Activated CD8-positive, alpha-beta memory T cell treated with anti-CD3 and anti-CD28 coated beads, Interleukin-2, amount 50 U/mL, for 24 hours (primary cell): ENCODE data around the gene CDK14.
"Not testable (repeated sequence)": the region's sequence is repeated elsewhere in the genome, so short reads cannot be mapped to it uniquely, and the experiment has no call there.

Experiments
- DNase-seq: peaks from one replicate; pipeline ENCODE4 v3.0.0-alpha.2; 2020; ENCODE audit errors: extremely low read depth

Gene CDK14

DNA sequence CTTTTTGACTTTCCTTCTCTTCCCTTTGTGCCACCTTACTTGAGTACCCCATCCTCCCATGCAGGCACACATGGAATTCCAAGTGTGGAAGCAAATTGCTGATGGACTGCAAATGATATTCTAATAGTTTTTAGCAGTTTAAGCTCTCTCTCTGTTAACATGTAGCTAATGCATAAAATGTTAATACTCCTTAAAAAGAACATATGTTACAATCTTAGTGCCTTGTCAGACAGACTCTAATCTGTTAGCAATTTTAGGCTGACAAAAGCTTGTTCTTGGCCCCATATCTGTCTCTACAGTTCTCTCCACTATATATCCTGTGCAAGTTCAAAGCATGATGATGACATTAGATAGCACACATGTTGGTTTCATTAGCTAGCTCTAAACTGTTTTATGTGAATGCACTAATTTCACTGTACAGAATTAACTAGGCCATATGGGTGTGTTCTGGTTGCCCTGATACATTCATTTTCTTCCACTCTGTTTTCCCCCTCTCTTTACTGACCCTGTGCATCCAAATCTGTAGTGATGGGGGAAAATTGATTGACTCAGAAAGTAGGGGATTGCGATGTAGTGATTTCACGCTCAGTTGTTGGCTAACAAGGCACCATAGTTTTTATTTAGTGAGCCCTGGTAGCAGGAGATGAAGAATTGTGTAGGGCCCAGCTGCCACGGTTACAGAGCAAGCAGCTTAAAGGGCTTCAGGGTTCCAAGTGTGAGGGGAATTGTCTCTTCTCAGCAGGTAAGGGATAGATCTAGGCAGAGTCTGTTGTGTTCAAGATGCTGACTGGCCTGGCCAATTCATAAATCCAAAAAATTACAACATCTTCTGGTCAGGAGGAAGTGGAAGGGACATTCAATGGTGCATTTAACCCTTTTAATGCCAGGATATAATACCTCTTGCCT, 553.5 kb downstream of the CDK14 start:
- no peak for DNase-seq

DNA sequence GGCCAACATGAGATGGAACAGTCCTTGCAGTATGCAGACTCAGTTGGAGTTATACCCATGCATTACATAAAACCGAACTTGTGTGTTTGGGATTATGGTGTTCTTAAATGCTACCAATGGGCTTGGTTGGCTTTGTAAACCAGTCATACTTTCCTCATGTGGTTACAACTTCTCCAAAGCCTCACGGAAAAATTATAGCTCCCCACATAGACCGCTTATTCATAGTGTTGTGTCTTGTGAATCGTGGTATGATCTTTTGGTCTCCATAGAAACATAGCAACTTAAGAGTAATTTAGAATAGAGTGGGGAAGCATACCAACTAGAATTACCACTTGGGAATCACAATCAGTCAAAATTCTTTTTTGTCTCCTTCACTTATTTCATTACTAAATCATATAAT, 555.8 kb downstream of the CDK14 start:
- DNase-seq = no peak

DNA sequence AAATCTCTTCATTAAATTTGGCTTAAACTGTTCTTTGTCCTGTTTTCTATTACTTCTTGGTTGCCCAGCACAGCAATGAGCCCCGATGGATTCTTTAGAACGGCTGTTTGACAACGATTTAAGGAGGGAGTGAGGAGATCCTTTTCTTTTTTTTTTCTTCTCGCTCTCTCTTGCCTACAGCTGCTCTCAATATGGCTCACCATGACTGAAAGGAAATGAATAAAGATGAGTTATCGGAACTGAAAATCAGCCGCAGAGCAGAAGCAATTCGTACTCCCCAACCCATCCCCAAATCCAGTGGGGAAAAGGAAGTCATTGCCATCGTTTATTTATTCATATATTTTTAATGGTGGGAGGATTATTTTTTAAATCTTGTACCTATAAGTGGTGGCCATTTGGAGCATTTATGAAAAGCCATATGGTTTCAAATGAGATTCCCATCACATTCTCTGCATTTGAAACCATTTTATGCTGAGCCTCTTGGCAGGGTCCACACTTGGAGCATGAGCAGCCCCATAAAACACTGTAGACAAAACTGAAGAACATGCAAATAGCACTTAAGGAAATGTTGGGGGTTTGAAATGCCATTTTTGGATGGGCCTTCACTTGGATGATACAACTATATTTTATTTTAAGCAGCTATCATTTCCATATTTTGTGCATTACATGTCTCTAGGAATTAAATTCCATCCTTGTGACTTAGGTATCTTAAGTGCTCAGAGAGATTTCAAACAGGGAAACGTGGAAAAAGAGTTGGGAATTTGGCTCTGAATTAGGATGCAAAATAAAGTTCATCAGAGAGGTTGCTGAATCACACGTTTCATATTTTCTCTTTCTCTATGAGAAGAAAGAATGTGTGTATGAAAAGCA, 560.4 kb downstream of the CDK14 start:
- DNase-seq = no peak

DNA sequence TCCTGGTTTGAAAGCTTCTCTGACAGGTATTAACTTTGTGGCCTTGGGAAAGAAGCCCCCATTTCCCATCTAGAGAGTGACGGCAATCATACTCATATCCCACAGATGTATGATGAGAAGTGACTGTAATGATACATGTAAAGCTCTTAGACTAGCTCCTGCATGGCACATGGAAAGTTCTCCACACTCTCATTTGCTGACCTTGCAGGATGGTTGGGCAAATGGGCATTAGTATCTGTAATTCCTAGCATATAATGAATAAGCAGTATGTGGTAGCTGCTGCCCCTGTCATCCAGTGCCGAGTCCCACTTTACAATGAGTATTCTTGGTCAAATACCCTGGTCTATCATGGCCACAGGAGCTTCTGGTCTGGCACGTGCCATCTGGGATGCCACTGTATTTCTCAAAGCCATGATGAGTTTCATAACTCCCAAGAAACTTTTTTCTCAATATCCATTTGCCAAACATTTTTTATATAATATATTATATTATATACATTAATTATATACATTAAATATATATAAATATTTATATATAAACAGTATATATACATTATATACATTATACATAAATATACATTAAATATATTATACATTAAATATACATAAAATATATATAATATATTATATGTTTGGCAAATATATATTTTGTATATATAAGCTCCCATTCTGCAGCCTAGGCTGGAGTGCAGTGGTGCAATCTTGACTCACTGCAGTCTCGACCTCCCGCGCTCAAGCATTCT, 561.6 kb downstream of the CDK14 start:
- no peak for DNase-seq

DNA sequence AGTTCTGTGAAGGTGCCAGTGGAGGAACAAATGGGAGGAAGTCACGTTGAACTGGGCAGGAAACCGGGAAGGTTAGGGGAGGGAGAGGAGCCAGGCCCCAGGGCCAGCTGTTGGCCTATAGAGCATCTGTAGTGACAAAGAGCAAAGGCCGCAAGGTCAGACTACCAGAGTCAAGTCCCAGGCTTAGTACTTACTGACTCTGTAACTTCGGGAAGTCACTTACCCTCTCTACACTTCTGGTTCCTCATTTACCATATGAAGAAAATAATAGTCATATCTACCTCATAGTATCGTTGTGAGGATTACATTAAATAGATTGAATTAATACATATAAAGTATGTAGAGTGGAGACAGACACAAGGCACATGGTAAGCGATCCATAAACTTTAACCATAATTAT, 566.3 kb downstream of the CDK14 start:
- no peak for DNase-seq

DNA sequence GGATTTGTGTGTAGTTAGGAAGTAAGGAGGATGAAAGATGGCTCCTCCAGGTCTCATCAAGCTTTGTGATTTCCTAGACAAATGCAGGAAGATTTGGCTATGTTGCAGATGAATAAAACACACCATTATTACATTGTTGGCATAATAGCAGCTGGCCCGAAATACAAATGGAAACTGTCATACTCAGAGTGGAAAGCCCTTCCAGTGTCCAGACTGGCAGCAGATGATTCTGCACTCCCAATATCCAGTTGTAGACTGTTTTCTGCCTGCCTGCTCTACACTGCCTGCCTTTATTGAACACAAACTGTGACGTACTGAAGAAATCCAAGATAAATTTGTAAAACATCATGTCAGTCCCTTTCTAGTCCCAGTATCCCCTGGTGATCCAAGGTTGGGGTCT, 568.4 kb downstream of the CDK14 start:
- no peak for DNase-seq

DNA sequence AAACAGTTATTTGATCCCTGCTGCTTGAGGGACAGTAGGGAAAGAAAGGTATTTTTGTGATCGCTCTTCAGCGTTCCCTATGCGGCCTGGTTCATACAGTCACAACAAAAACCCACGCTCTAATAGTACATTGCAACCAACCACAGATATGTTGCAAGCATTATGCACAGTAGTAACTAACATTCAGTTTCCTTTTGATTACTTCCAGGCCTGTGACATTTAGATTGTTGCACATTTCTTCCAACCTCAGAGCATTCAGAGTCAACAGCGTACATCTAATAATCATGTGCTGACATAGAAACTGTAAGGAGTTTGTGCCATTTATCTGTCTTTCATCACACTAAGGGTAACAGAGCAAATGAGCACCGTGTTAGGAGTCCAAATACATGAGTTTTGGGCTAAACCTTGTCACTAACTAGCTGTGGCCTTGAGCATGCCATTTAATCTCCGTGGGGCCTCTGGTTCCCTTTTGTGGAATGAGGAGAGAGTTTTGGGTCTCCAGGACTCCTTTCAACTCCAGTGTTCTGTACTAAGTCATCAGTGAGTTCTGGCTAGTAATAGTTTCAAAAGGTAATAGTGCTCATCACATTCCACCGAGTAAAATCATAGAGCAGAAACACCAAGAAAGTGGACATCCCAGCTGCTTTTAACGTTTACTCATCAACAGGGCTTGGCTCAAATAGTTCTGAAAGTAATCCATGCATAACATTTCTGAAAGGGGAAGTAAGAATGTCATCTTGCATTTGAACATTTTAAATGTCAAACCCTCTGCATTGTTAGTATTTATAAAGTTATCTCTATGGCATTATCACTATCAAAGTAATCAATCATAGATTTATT, 569.1 kb downstream of the CDK14 start:
- no peak for DNase-seq

DNA sequence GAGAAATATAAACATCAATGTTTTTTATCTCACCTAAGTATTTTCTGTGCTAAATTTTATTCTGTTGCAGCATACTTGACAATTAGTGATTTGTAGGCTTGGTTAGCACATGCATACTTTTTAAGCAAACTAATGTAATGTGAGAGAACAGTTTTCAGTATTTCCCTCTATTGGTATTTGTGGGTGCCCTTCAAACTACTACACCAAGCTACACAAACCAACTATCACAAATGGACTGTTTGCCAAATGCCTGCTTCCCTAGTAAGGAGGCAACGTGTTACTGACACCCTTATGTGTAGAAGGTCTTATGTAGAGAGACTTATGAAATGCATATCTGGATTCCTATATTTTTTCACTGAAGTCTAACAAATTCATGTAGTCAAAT, 569.7 kb downstream of the CDK14 start:
- DNase-seq = no peak

DNA sequence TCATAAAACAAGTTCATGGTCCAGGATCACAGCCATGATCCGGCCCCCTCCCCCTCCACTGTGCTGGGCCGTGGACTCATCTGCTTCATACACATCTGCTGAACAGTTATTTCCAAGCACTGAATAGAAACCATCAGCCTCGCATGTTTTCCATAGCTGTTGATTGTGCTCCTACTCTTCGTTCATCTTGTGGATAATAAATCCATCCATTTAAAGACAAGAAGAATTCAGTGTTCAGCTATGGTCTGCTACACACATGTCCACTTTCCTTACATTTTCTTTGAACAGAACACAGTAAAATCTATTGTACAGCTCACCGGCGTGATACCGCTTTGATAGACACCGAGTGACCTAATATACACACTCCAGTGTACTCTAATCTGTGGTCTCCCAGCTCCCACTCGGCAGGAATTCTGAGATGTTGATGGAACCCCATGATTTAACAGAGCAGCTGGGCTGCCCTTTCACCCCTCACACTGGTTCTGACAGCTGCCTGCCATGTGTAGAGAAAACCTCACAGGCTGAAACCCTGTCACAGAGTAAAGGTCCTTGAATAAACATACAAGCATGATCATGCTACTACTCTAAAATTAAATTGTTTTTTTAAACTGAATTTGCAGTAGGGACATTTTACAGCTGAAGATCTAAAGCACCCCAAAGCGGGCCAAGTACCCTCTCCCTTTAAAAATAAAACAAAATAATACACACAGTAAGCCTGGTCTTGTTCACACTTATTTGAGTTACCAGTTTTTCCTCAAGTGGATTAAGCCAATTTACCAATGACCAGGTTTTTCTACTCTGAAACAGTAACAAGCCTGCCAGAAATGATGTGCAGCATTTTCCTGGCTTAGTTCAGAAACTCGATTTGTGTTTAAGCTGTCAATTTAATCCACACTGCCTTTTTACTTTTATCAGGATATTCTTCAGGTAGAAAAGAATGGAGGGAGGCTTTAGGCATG, 573.0 kb downstream of the CDK14 start:
- DNase-seq = no peak

DNA sequence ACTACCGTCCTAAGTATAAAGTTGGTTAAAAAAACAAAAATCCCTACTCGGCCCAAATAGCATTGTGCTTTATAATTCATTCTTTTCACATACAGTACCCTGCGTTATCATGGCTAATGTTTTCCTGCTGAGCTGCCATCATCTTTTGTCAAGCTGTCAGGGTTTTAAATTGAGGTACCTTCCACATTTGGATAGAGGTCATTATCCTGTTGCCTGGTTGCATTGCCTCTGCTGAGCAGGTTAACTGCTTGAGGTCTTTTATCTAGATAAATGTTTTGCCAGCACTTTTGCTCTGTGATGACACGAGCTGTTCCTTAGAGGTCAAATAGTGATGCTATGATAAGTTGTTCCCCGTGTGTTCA, 573.7 kb downstream of the CDK14 start:
- no peak for DNase-seq

DNA sequence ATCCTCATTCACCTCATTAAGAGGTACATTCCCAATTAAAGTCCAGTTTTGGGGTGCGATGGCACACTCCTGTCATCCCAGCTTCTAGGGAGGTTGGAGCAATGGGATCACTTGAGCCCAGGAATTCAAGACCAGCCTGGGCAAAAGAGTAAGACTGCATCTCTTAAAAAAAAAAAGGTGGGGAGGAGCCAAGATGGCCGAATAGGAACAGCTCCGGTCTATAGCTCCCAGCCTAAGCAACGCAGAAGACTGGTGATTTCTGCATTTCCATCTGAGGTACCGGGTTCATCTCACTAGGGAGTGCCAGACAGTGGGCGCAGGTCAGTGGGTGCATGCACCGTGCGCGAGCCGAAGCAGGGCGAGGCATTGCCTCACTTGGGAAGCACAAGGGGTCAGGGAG, 577.1 kb downstream of the CDK14 start:
- DNase-seq = not testable (repeated sequence)

DNA sequence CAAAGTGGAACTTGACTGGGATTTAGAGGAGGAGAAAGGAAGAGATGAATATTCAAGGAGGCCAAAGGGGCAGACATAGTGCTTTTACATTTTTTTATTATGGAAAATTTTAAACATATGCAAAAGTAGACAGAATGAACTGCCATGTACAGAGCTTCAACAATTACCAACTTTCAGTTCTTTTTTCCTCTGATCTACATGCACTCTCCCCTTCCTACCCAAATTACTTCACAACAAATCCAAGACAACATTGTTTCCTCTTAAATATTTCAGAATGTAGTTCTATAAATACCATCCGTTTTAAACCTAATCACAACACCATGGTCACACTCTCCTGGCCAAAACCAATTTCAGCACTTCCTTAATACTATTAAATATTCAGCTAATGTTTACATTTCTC, 584.6 kb downstream of the CDK14 start:
- DNase-seq = no peak

DNA sequence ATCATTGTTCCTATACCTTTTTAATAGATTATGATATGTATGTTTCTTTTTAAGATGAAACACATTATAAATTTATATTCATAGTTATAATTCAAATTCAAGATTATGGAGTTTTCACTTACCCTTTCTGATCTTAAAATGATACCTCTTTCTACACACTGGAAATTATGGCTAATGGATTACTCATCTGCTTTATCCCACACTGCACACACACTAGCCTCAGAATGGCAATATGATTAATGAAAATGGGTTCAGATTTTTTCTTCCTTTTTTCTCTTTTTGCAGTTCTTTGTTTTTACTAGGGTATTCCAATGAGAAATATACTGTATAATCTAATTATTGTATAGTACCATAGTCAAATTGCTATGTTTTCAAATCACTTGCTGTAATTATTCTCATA, 585.8 kb downstream of the CDK14 start:
- no peak for DNase-seq

DNA sequence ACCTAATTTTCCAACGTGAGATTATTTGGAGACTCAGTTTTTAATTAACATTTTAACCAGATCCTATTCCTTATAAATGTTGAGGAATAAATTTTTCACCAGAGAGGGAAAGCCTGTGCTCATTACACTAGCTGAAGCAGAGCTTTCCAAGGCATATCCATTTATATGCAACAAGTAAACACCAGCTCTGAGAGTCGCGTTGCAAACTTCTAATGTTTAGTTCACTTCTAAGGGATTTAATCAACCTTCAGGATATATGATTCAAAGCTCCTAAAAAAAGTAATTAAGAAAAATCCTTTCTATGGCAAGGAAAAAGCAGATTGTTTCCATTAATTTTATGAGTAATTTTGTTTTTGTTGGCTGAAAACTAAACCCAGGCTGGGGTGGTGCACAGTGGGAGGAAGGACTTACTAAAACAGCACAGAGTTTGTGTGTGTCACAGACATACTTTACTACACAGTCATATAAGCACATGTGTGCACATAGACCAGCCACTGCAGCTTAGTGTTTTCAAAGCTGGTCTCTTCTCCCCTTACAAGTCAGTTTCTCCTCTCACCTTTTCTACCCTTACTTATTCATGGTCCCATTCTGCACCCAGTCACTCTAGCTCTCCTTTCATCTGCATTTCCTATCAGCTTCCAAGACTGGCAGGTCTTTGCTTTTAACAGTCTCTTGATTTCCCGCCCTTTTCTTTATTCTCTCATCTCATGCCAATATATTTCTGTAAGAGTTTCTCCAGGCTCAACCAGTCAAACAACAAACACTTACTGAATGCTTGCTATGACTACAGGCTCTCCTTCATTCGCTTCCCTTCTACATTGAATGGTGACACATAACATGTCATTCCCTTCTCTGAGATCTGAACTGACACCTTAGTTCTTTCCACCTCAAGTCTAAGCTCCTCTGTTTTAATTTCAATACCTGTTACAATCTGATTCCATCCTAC, 587.0 kb downstream of the CDK14 start:
- DNase-seq = no peak

DNA sequence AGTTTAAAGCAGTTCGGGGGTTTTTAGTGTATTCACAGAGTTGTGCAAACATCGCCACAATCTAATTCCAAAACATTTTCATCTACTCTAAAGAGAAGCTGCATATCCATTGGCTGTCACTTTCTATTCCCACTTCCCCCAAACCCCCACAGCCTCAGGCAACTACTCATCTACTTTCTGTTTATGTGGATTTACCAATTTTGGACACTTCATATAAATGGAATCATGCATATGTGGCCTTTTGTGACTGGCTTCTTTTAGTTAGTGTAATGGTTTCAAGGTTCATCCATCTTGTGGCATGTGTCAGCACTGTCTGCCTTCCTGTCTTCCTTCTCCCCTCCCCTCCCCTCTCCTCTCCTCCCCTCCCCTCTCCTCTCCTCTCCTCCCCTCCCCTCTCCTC, 589.6 kb downstream of the CDK14 start:
- DNase-seq = no peak

DNA sequence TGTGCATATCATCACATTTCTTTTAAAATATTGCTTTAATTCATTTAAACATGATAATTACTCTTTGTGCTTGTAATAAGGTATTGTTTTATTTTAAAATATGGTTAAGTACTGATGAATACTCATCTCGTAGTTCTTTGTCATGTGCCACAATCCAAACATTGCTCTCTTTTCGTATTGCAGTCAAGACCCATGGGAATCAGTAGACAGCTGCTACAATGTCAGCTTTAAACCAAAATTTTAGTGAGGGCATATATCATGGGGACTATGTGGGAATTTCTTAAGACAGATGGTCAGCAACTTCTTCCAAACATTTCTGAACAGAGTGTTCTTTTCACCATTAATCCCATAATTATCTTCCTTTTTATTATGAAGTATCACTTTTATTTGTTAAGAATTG, 590.9 kb downstream of the CDK14 start:
- no peak for DNase-seq

DNA sequence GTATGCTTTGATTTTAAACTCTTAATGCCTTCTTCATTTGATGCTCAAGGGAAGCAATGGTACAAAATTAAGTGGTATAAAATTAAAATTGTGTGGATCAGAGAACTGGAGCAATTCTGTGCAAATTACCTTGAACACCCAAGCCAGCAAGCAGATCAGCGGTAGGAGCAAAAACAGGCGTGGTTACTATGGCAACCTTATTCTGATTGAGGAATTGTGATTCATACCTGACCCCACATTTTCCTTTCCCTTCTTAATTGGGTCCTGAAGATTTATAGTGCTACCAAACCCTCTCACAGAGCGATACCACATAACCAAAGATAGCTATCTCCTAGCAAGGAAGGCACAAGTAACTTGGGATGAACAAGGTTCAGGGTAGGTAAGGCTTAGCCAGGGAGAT, 595.6 kb downstream of the CDK14 start:
- DNase-seq = no peak

DNA sequence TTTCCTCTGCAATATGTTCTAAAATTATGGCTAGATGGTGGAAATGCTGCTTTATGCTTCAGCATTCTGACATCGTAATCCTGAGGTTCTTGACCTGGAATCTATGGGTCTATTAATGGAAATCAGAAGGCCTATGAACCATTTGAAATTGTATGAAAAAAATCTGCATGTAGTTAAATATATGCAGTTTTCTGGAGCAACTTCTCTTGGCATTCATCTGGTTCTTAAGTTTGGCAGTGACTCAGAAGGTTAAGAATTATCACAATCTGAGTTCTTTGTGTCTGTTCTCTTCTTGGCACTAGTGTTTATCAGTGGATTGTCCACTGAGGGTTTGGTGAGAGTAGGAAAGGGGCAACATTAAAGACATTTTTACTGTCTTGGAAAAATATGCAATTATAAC, 597.0 kb downstream of the CDK14 start:
- DNase-seq = no peak

DNA sequence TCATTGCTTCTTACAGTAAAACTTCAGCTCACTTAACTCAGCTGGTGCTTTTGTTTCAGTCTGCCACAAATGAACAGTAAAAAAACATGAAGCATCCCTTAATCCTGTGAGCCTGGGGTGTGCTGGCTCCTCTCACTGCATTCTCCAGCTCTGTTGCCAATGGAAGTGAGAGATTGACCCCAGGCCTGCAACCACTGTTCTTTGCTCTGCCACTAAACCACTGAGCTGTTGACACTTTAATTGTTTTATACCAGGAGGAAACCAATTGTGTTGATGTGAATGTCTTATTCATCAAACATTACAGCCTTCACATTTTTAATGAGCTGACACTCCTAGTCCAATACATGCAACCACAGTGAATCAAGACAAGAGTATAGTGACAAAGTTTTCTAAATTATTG, 598.7 kb downstream of the CDK14 start:
- no peak for DNase-seq
